Globus pallidus (tissue), 1 donor: ENCODE data around the gene ITPR1.

Experiments used
- DNase-seq: peaks from one replicate; pipeline ENCODE4 v3.0.0-alpha.2; 2015; ENCODE audit warnings: low spot score

ITPR1 gene

GRCh38 chr3:4829031-4829394, 335.9 kb downstream of the ITPR1 start:
- DNase-seq: no peak

- no peak for DNase-seq
These were observed 337.4 kb downstream of the ITPR1 start for GRCh38 chr3:4830586-4830914.

GRCh38 chr3:4831580-4831950, 338.4 kb downstream of the ITPR1 start:
- DNase-seq: no peak

- DNase-seq: no peak
These were observed 340.3 kb downstream of the ITPR1 start for GRCh38 chr3:4833471-4833870.

- no peak for DNase-seq
These were observed 341.3 kb downstream of the ITPR1 start for GRCh38 chr3:4834403-4834866.

- no peak for DNase-seq
These were observed 342.5 kb downstream of the ITPR1 start for GRCh38 chr3:4835616-4836043.

GRCh38 chr3:4836516-4836915, 343.4 kb downstream of the ITPR1 start:
- no peak for DNase-seq

- no peak for DNase-seq
These were observed 344.3 kb downstream of the ITPR1 start for GRCh38 chr3:4837374-4837930.

- no peak for DNase-seq
These were observed 345.5 kb downstream of the ITPR1 start for GRCh38 chr3:4838621-4839022.

GRCh38 chr3:4839278-4839677, 346.1 kb downstream of the ITPR1 start:
- DNase-seq: no peak

GRCh38 chr3:4841225-4841624, 348.1 kb downstream of the ITPR1 start:
- no peak for DNase-seq

GRCh38 chr3:4841776-4842440, 348.8 kb downstream of the ITPR1 start:
- no peak for DNase-seq

- no peak for DNase-seq
These were observed 350.5 kb downstream of the ITPR1 start for GRCh38 chr3:4843619-4844018.

GRCh38 chr3:4845882-4846281, 352.7 kb downstream of the ITPR1 start:
- no peak for DNase-seq

- DNase-seq: no peak
These were observed 353.4 kb downstream of the ITPR1 start for GRCh38 chr3:4846543-4846942.

- DNase-seq: no peak
These were observed 355.2 kb downstream of the ITPR1 start for GRCh38 chr3:4848176-4848825.

GRCh38 chr3:4849136-4849535, 356.0 kb downstream of the ITPR1 start:
- no peak for DNase-seq

- no peak for DNase-seq
These were observed 356.6 kb downstream of the ITPR1 start for GRCh38 chr3:4849739-4850138.

- no peak for DNase-seq
These were observed 357.2 kb downstream of the ITPR1 start for GRCh38 chr3:4850211-4850927.

GRCh38 chr3:4850928-4851265, 357.7 kb downstream of the ITPR1 start:
- no peak for DNase-seq

GRCh38 chr3:4852780-4853748, 359.9 kb downstream of the ITPR1 start:
- DNase-seq: no peak

GRCh38 chr3:4853749-4854140, 360.6 kb downstream of the ITPR1 start:
- no peak for DNase-seq
